AG20443 (cell line): Measurements from ENCODE around the gene ZNF469.

Source experiments
- DNase-seq: peaks from one replicate; pipeline ENCODE4 v3.0.0; 2012; ENCODE audit warnings: low spot score, mixed read lengths

ZNF469 gene

GRCh38 chr16:88347656-88348376 is 34.9 kb upstream of the ZNF469 start:
- no peak for DNase-seq

GRCh38 chr16:88348377-88349152 is 34.2 kb upstream of the ZNF469 start:
- no peak for DNase-seq

GRCh38 chr16:88349153-88349902 is 33.4 kb upstream of the ZNF469 start:
- DNase-seq, result no peak

- no peak for DNase-seq
Measured at GRCh38 chr16:88349903-88350900, 32.6 kb upstream of the ZNF469 start.

GRCh38 chr16:88350922-88351321 is 31.8 kb upstream of the ZNF469 start:
- no peak for DNase-seq

- DNase-seq, result no peak
Measured at GRCh38 chr16:88351491-88352101, 31.2 kb upstream of the ZNF469 start.

GRCh38 chr16:88352261-88353200 is 30.2 kb upstream of the ZNF469 start:
- no peak for DNase-seq

GRCh38 chr16:88353232-88353631 is 29.5 kb upstream of the ZNF469 start:
- DNase-seq, result no peak

- DNase-seq, result no peak
Measured at GRCh38 chr16:88353691-88354090, 29.1 kb upstream of the ZNF469 start.

GRCh38 chr16:88354229-88355092 is 28.3 kb upstream of the ZNF469 start:
- DNase-seq, result no peak

- no peak for DNase-seq
Measured at GRCh38 chr16:88355093-88355388, 27.7 kb upstream of the ZNF469 start.

- DNase-seq, result no peak
Measured at GRCh38 chr16:88355389-88356123, 27.2 kb upstream of the ZNF469 start.

- no peak for DNase-seq
Measured at GRCh38 chr16:88356124-88356726, 26.5 kb upstream of the ZNF469 start.

GRCh38 chr16:88356727-88357199 is 26.0 kb upstream of the ZNF469 start:
- no peak for DNase-seq

- no peak for DNase-seq
Measured at GRCh38 chr16:88357317-88358022, 25.3 kb upstream of the ZNF469 start.

GRCh38 chr16:88358023-88358420 is 24.7 kb upstream of the ZNF469 start:
- DNase-seq, result no peak

GRCh38 chr16:88359008-88359407 is 23.8 kb upstream of the ZNF469 start:
- DNase-seq, result no peak
